ENCODE measurements around the gene RTN4R. TPM values are rescaled to one million over a fixed set of nuclear protein-coding genes. Genes with fewer than 3 reads are reported as not detected.

The RTN4R gene
- total and polyA plus RNA-seq, 9 of the 15 experiments (the other 6 are each of a cell fraction or from before 2014, with no cell fraction given): 0.04 to 2.8 (median 1.4) TPM; not detected in 3

GRCh38 chr22:20192972-20193760 lies 75.0 kb downstream of the RTN4R start (continued):
- TF ChIP-seq REST (IDR thresholded peaks at IDR 0.05; ENCODE audit: borderline replicate concordance) (0 out of 2 replicates have a peak, but pooled peaks have one; percentile 16), REST (CRISPR knock-in tag; IDR thresholded peaks at IDR 0.05; ENCODE audit: low read depth) (no peak), CEBPZ (IDR thresholded peaks at IDR 0.05; ENCODE audit: borderline replicate concordance, low read depth, low read length) (peak; percentile 22; the same call in 1 of the 2 replicates), BRCA1 (IDR thresholded peaks at IDR 0.05) (no peak), BRCA1 (CRISPR knock-in tag; IDR thresholded peaks at IDR 0.05) (0 out of 2 replicates have a peak, but pooled peaks have one; percentile 59), ZBTB1 (CRISPR knock-in tag; IDR thresholded peaks at IDR 0.05; ENCODE audit: borderline replicate concordance, low read depth) (peak; percentile 66; the same call in 1 of the 2 replicates), KLF6 (CRISPR knock-in tag; IDR thresholded peaks at IDR 0.05; ENCODE audit: borderline replicate concordance) (no peak), GABPB1 (CRISPR knock-in tag; IDR thresholded peaks at IDR 0.05) (peak; percentile 51), ARID1B (IDR thresholded peaks at IDR 0.05) (no peak), ZNF696 (CRISPR knock-in tag; conservative IDR thresholded peaks at IDR 0.05) (no peak), BMI1 (IDR thresholded peaks at IDR 0.05; ENCODE audit: low read length) (no peak), IRF2 (CRISPR knock-in tag; IDR thresholded peaks at IDR 0.05) (0 out of 2 replicates have a peak, but pooled peaks have one; percentile 64), TEAD4 (IDR thresholded peaks at IDR 0.05; ENCODE audit: low read length) (no peak), TEAD4 (CRISPR knock-in tag; IDR thresholded peaks at IDR 0.05; ENCODE audit: borderline replicate concordance) (peak; percentile 94), FOXP1 (CRISPR knock-in tag; IDR thresholded peaks at IDR 0.05) (peak; percentile 78; the same call in 1 of the 2 replicates), ZNF124 (CRISPR knock-in tag; IDR thresholded peaks at IDR 0.05) (0 out of 2 replicates have a peak, but pooled peaks have one; percentile 13), RAD21 (CRISPR knock-in tag; conservative IDR thresholded peaks at IDR 0.05 in 1 of 2, IDR thresholded peaks at IDR 0.05 in 1 of 2) (peak in 1 of 2 experiments; percentile 51; a peak in 2 of 4 replicates)

All from K562 (cell line).